T-helper 2 cell treated with Interferon-gamma antibody and Interleukin-4, amounts not matched to agents 100 ng/mL and 5 ng/mL, for 36 hours (primary cell): Measurements from ENCODE around the gene DGCR8. TPM values are rescaled to one million over a fixed set of nuclear protein-coding genes. Genes with fewer than 3 reads are reported as not detected.

ENCODE experiments used
- intact Hi-C: fragments of 100-400 bp; cut with micrococcal nuclease; formaldehyde crosslinking; loops from one replicate; pipeline ENCODE4 v1.15.1; 2023
- total RNA-seq: library from RNA; stranded (reverse); gene quantifications from 2 replicates; pipeline ENCODE4 v1.2.3, GENCODE V29; 2022

The DGCR8 gene
- total RNA-seq, 1 donor from 2014 or later = 61.3 TPM

DNA sequence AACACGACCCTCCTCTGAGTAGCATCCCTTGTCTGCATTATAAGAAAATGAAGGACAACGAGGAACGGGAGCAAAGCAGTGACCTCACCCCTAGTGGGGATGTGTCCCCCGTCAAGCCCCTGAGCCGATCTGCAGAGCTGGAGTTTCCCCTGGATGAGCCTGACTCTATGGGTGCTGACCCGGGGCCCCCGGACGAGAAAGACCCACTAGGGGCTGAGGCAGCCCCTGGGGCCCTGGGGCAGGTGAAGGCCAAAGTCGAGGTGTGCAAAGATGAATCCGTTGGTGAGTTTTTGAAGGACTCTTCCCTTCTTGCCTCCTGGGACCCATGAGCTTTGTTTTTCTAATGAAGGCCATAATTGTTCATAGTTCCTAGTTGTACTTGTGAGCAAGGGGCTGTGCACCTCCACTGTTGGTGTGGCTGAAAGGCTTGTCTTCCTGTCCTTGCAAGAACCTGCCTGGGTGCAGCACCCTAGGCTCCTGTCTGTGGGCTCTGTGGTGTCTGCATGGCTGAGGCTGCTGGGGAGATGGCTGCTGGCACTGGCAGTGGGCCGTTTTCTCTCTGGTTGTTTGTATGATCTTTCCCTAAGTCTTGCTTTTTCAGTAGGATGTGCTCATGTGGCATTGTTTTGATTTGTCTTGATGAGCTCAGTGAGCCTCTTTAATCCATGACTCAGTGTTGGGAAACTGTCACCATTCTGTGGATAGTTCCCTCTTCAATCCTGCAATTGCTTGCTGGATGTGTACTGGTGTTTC lies 10.1 kb downstream of the DGCR8 start:
- intact Hi-C loops = no loop called here

DNA sequence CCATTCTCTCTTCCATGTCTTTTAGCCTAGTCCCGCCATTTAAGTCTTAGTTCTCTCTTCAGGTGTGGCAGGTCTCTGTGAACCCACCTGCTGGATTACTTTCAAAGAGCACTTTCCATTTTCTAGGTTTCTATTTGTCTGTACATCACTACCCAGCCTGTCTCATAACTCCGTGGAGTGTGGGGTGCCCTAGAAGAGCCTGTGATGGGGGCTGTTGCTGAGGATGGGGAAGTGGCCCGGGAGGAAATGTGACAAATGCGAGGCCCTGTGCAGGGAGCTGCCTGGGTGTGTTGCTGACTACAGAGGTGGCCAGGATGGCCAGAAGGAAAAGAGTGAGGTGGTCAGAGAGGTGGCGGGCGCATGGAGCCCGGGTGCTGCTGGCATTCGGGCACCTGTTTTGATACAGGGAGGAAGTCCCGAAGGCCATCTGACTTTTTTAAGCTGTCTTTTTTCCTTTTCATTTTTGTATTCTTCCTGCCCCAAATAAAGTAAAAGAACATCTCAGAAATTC lies 10.7 kb downstream of the DGCR8 start:
- intact Hi-C loops = no loop called here

GRCh38 chr22:20091690-20092476 lies 11.8 kb downstream of the DGCR8 start:
- intact Hi-C loops = no loop called here

DNA sequence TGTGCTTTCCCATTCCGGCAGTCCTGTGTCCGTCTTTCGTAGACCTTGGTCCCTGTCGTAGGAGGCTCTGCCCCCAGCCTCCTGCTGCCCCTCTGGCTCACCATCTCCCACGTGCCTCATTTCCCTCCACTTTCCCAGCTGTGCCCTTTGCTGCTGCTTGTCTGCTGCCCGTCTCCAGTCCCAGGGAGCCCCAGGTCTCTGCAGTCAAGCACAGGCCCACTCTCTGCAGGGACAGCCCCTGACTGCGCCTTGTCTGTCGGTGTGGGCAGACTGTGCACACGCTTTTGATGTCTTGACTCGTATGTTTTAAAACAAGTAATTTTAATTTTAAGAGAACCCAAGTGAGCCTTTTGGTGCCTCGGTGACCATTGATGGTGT lies 12.4 kb downstream of the DGCR8 start:
- intact Hi-C loops = no loop called here

GRCh38 chr22:20093418-20094196 lies 13.6 kb downstream of the DGCR8 start:
- intact Hi-C loops = no loop called here

- intact Hi-C loops = no loop called here
These were observed 14.3 kb downstream of the DGCR8 start for GRCh38 chr22:20094197-20094807.

DNA sequence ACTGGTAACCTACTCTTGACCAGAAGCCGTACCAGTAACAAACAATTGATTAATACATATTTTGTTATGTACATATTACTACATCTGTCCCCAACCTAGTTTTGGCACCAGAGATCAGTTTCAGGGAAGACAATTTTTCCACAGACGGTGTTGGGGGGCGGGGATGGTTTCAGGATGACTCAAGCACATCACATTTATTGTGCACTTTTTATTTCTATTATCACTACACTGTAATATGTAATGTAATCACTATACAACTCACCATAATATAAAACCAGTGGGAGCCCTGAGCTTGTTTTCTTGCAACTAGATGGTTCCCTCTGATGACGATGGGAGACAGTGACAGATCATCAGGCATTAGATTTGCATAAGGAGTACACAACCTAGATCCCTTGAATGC lies 15.5 kb downstream of the DGCR8 start:
- intact Hi-C loops = no loop called here

DNA sequence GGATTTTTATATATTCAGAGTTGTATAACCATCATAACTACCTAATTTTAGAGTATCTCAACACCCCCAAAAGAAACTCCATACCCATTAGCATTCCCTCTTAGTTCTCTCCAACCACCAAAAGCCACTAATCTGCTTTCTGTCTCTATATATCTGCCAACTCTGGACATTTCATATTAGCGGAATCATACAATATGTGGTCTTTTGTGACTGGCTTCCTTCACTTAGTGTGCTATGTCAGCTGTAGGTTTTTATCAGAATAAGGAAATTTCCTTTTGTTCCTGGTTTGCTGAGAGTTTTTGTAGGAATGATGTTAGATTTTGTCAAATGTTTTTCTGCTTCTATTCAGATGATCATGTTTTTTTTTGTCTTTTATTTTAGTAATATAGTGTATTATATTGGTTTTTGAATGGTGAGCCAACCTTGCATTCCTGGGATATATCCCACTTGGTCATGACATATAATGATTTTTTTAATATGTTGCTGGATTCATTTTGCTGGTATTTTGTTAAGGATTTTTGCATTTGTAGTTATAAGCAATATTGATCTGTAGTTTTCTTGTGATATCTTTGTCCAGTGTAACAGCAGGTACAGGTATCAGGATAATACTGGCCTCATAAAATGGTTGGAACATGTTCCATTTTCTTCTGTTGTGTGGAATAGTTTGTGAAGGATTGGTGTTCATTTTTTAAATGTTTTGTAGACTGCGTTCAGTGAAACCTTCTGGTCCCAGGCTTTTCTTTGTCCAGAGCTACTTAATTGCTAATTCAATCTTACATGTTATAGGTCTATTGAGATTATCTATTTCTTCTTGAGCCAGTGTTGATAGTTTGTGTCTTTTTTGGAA lies 16.8 kb downstream of the DGCR8 start:
- intact Hi-C loops = no loop called here

DNA sequence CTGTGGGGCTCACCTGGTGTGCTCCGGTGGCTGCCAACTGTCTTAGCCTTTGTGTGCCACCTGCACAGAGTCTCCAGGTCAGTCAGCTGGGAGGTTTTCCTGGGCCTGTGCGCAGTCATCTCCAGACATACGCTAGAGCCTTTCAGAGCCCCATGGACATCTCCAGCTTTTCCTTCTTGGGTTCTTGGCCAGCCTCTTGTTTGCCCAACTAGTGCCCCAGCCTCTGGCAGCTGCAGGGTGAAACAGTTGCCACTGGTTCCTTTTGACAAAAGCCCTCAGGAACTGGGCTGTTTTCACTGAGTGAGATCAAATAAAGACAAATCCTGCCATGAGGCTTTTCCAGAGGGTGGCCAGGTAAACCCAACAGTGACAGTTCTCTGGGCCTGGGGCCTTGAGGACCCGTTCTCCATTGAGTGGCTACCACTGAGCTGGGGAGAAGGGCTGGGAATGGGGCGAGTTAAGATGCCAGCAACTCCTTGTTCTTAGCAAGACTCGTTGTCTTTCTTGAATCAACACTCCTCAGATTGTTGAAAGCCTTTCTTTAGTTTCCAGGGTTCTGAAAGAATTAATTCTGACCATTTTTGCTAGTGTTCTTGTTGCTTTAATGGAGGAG lies 19.2 kb downstream of the DGCR8 start:
- intact Hi-C loops = no loop called here

DNA sequence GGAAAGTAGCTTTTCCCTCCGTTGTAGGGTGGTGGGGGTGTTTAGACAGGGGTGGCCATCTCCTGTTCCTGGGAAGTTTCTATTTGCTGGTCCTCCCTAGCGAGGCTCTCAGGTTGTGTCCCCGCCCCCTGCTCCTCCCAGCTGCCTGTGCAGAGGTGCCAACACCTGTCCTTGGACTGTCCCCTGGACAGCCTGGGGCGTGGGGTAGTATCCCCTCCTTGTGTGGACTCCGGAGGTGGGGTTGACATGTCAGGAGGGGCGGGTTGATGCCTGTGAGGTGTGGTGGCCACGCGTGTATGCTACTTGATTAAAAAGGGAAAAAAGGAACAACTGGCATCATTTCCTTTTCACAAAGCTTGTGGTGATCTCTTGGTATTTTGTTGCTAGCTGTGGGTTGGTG lies 21.6 kb downstream of the DGCR8 start:
- intact Hi-C loops = no loop called here

DNA sequence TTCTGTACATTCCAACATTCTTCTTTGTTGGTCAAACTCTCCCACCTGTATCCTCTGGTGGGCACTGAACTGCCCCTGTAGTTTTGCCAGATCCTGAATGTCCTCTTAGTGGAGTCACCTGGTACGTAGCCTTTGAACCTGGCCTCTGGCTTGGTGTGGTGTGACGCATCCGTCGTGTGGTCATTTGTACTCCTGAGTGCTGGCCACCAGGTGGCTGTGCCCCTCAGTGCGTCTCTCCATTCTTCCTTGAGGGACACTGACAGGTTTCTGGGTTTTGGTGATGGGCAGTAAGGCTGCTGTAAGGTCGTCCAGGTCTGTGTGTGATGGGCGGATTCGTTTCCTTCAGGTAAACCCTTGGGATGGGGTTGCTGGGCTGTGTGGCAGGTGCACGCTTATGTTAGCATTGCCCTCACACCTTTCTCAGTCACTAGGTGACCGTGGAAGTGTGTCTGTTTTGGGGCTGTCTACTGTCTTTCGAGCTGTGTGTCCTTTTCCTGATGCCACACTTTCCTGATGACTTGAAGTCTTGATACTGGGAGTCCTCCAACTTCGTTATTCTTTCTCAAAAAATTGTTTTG lies 22.3 kb downstream of the DGCR8 start:
- intact Hi-C loops = no loop called here

- intact Hi-C loops = no loop called here
These were observed 25.6 kb downstream of the DGCR8 start for GRCh38 chr22:20105456-20106204.

GRCh38 chr22:20106205-20106848 lies 26.3 kb downstream of the DGCR8 start:
- intact Hi-C loops = no loop called here

DNA sequence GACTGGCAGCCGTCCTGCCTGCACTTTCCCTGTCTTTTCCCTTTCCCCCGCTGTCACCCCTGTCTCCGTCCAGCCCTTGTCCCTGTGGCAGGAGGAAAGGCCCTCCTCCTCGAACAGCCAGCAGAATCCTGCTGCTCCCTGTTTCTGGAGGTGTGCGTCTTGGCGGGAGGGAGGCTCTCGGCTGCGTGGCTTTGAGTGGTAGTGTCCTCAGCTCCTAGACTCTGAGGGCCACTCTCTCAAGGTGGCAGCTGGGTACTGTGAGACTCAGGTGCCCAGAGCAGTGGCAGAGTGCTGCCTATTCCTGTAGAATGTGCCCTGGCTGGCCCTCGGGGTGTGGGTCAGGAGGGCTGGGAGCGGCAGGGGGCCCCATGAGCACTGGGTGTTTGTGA lies 26.8 kb downstream of the DGCR8 start:
- intact Hi-C loops = no loop called here

DNA sequence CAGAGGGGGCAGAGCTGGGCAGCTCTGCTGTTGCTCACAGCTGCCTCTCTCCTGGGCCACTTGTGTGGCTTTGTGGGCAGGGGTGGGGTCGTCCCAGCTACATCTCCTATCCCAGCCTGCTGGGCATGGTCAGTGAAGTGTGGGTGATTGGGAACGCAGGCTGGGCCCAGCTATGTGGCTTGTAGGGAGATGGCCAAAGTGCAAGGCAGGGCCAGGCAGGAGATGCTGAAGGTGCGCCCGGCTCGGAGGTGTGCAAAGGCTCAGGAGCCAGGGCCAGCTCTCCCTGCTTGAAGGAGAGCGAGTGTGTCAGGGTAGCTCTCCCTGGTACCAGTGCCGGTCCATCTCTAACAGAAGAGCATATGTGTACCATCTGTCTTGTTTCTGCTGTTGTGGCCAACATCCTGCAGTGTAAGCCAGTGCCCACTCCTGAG lies 27.4 kb downstream of the DGCR8 start:
- intact Hi-C loops = no loop called here

DNA sequence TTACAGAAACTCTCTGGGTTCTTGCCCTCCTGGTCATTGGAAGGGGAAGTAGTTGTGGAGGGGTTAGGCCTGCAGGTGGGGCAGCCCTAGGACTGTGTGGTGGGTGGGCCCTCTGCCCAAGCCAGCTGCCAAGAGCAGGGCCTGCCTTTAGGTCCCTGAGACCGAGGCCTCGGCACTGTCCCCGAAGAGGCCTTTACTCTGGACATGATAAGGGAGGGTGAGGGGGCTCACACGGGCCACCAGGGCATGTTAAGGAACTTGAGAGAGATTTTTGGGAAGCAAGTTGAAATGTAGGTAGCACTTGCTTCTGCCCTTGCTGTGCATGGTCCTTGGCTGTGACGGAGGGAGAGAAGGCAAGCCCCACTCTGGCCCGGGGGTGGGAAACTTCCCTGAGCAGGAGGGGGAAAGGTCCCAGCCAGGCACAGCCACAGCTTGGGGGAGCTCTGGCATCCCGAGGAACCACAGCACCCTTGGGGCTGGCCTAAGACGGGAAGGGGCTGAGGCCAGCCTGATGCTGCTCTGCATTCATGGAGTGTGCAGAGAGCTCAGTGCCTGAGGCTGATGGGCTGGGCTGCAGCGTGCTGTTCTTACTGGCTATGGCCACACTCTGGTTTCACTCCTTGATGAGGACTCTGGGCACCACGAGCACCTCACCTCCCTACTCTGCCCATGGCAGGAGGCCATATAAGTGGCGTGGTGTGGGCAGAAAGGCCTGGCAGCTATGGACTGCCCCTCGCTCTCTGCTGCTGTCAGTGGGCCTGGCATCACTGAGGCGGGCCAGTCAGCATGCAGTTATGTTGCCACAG lies 28.1 kb downstream of the DGCR8 start:
- intact Hi-C loops = no loop called here

GRCh38 chr22:20108757-20109230 lies 28.8 kb downstream of the DGCR8 start:
- intact Hi-C loops = no loop called here
